ENCODE results near the gene OR10J5. TPM values are rescaled to one million over a fixed set of nuclear protein-coding genes. Genes with fewer than 3 reads are reported as not detected.

The OR10J5 gene, protein sequence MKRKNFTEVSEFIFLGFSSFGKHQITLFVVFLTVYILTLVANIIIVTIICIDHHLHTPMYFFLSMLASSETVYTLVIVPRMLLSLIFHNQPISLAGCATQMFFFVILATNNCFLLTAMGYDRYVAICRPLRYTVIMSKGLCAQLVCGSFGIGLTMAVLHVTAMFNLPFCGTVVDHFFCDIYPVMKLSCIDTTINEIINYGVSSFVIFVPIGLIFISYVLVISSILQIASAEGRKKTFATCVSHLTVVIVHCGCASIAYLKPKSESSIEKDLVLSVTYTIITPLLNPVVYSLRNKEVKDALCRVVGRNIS
- total RNA-seq (not detected), polyA plus RNA-seq (not detected), total RNA-seq (not detected)

DNA sequence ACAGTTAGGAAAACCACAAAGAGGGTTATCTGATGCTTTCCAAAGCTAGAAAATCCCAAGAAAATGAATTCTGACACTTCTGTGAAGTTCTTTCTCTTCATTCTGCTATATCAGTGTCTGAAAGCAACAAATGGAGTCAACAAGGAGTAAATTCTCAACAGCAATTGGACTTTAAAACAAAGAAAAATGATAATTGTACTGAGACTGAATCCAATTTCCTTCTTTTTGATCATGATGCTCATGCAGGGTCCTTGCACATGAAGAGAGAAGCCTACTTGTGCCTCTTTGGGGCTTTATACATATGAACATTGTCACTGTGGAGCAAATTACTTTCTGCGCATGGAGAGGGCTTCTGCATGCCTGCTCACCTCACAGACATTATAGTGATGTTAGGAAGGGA, at the start of gene OR10J5:
OR10J5 (minus strand) TSS at position 101 of the 400 bp plus-strand sequence; CDS start at position 101, 0 bp downstream.
- CTCF ChIA-PET = no interaction called here
- peaks cover 0 to 2% (median 0%) of the 10 kb centered on the region in 5 donors for H3K36me3 Mint-ChIP-seq
- POLR2A ChIA-PET = no interaction called here
- Histone ChIP-seq H3K36me3 (ENCODE audit: control insufficient read depth in 2 of 3, insufficient read depth in 3 of 3, low read length in 3 of 3) (no peaks in the 10 kb centered on the region), H3K4me1 (ENCODE audit: control insufficient read depth in 2 of 2, insufficient read depth in 2 of 2, low read length in 2 of 2) (no peaks in the 10 kb centered on the region), H3K4me3 (ENCODE audit: low read length) (no peak within 1 kb of the TSS), H3K9me3 (ENCODE audit: control insufficient read depth in 2 of 3, low read length in 3 of 3) (no peaks in the 10 kb centered on the region), H3K27ac (ENCODE audit: low read depth, low read length) (no peak within 1 kb of the TSS), H3K27me3 (ENCODE audit: control insufficient read depth in 2 of 2, insufficient read depth in 2 of 2, low read length in 2 of 2) (no peaks in the 10 kb centered on the region)
- no peak within 1 kb of the TSS for H3K4me3 Mint-ChIP-seq
- H3K9me3 Mint-ChIP-seq = peaks cover 0 to 20% (median 4%) of the 10 kb centered on the region in 11 donors
- DNase-seq (no peak), ATAC-seq (no peak)
- peaks cover 0 to 33% (median 29%) of the 10 kb centered on the region in 5 donors for H3K27me3 Mint-ChIP-seq
- H3K27ac Mint-ChIP-seq = no peak within 1 kb of the TSS
- intact Hi-C loops (cut with micrococcal nuclease) = no loop called here
- no peaks in the 10 kb centered on the region for H3K4me1 Mint-ChIP-seq

DNA sequence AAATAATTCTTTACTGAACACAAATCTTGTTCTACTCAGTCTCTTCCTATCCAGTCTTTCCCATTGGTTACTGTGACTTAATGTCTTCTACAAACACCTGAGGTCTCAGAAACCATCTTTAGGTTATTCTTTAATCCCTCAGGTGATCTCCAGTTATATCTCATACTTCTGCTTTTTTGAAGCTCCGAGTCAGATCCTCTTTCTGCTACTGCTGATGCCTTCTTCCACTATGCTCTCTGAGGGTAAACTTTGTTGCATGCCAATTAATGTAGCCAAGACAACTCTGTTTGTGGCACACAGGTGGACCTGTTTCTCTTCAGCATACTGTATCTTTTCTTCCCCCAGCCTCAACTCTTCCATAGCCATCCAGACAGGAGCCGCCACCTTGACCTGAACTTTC, 48.7 kb upstream of the OR10J5 start:
- H3K4me1 Mint-ChIP-seq = no peaks in the 10 kb centered on the region
- intact Hi-C loops (cut with micrococcal nuclease) = no loop called here
- no peaks in the 10 kb centered on the region for H3K4me1 ChIP-seq (ENCODE audit: control insufficient read depth in 2 of 2, insufficient read depth in 2 of 2, low read length in 2 of 2)
- H3K9me3 Mint-ChIP-seq = peaks cover 0 to under 1% (median 0%) of the 10 kb centered on the region in 11 donors
- no peak overlapping the region for H3K4me3 ChIP-seq (ENCODE audit: low read length)
- POLR2A ChIA-PET = no interaction called here
- no peaks in the 10 kb centered on the region for H3K36me3 ChIP-seq (ENCODE audit: control insufficient read depth in 2 of 3, insufficient read depth in 3 of 3, low read length in 3 of 3)
- no peak overlapping the region for H3K27ac Mint-ChIP-seq
- H3K36me3 Mint-ChIP-seq = no peaks in the 10 kb centered on the region
- H3K27me3 ChIP-seq (ENCODE audit: control insufficient read depth in 2 of 2, insufficient read depth in 2 of 2, low read length in 2 of 2) = no peaks in the 10 kb centered on the region
- H3K27ac ChIP-seq (ENCODE audit: low read depth, low read length) = no peak overlapping the region
- H3K4me3 Mint-ChIP-seq = no peak overlapping the region
- CTCF ChIA-PET = no interaction called here
- DNase-seq (no peak), ATAC-seq (no peak)
- peaks cover 0 to 31% (median 30%) of the 10 kb centered on the region in 5 donors for H3K27me3 Mint-ChIP-seq
- no peaks in the 10 kb centered on the region for H3K9me3 ChIP-seq (ENCODE audit: control insufficient read depth in 2 of 3, low read length in 3 of 3)

DNA sequence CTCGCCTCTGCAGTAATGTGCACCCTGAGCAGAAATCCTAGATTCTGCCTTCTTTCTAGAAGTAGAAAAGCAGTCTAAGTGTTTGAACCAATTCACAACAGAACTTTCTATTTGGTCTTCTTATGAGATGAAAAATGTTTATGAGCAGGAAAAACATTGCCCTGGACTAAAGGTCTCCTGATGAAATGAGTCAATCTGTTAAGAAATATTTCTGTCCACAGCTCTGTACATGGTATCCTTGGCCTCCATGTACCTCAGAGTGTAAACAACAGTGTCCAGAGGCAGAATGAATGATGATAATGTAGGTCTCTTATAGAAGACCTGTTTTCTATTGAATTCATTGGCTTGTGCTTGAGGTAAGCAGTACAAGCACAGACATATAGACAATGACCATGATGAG, 45.6 kb upstream of the OR10J5 start:
- Histone ChIP-seq H3K4me1 (ENCODE audit: control insufficient read depth in 2 of 2, insufficient read depth in 2 of 2, low read length in 2 of 2) (no peaks in the 10 kb centered on the region), H3K36me3 (ENCODE audit: control insufficient read depth in 2 of 3, insufficient read depth in 3 of 3, low read length in 3 of 3) (no peaks in the 10 kb centered on the region), H3K27ac (ENCODE audit: low read depth, low read length) (no peak overlapping the region), H3K27me3 (ENCODE audit: control insufficient read depth in 2 of 2, insufficient read depth in 2 of 2, low read length in 2 of 2) (no peaks in the 10 kb centered on the region), H3K9me3 (ENCODE audit: control insufficient read depth in 2 of 3, low read length in 3 of 3) (no peaks in the 10 kb centered on the region), H3K4me3 (ENCODE audit: low read length) (no peak overlapping the region)
- H3K27ac Mint-ChIP-seq = no peak overlapping the region
- ChIA-PET POLR2A (no interaction called here), CTCF (no interaction called here)
- H3K36me3 Mint-ChIP-seq = no peaks in the 10 kb centered on the region
- peaks cover 0 to 46% (median 30%) of the 10 kb centered on the region in 5 donors for H3K27me3 Mint-ChIP-seq
- DNase-seq = no peak
- ATAC-seq = no peak
- intact Hi-C loops (cut with micrococcal nuclease) = no loop called here
- H3K4me3 Mint-ChIP-seq = no peak overlapping the region
- H3K9me3 Mint-ChIP-seq = peaks cover 0 to 3% (median 0%) of the 10 kb centered on the region in 11 donors
- no peaks in the 10 kb centered on the region for H3K4me1 Mint-ChIP-seq

DNA sequence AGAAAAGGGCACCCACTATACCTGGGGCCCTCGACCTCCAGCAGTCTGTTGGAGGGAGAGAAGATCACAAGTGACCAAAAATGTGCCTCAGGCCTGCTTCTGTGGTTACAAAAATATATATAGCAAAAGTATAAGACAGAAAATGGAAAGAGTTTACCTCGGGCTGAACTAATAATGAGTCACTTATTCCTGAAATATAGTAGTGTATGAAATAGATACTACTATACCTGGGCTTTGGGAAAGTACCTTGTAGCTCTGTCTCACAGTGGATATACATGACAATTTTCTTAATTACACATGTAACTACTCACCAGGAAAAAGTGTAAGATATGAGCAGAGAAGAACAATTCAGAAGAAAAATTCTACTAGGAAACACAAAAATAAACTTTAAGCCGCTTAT, 44.5 kb upstream of the OR10J5 start:
- ATAC-seq = no peak
- Histone ChIP-seq H3K36me3 (ENCODE audit: control insufficient read depth in 2 of 3, insufficient read depth in 3 of 3, low read length in 3 of 3) (no peaks in the 10 kb centered on the region), H3K4me3 (ENCODE audit: low read length) (no peak overlapping the region), H3K27ac (ENCODE audit: low read depth, low read length) (no peak overlapping the region), H3K27me3 (ENCODE audit: control insufficient read depth in 2 of 2, insufficient read depth in 2 of 2, low read length in 2 of 2) (no peaks in the 10 kb centered on the region), H3K4me1 (ENCODE audit: control insufficient read depth in 2 of 2, insufficient read depth in 2 of 2, low read length in 2 of 2) (no peaks in the 10 kb centered on the region), H3K9me3 (ENCODE audit: control insufficient read depth in 2 of 3, low read length in 3 of 3) (no peaks in the 10 kb centered on the region)
- no peak for DNase-seq
- no peaks in the 10 kb centered on the region for H3K4me1 Mint-ChIP-seq
- CTCF ChIA-PET = no interaction called here
- H3K27ac Mint-ChIP-seq = no peak overlapping the region
- H3K27me3 Mint-ChIP-seq = peaks cover 0 to 46% (median 36%) of the 10 kb centered on the region in 5 donors
- no peaks in the 10 kb centered on the region for H3K36me3 Mint-ChIP-seq
- intact Hi-C loops (cut with micrococcal nuclease) = no loop called here
- peaks cover 0 to 3% (median 0%) of the 10 kb centered on the region in 11 donors for H3K9me3 Mint-ChIP-seq
- no peak overlapping the region for H3K4me3 Mint-ChIP-seq
- POLR2A ChIA-PET = no interaction called here

DNA sequence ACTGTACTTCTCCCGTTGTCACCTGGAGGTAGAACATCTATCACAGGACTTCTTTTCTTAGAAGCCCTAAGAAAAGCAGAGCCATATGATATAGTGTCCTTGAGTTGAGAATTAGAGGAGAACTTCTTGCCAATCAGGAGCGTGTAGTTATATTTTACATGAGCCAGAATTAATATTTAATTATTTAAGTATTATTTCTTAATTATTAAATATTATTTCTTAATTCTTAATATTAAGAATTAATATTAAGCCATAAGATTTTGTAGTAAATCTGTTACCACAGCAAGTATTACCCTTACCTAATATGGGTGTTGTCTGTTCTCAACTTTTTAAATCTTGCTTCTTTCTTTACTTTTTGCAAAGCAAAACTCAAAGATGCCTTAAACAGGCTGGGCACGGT, 41.6 kb upstream of the OR10J5 start:
- ChIA-PET POLR2A (no interaction called here), CTCF (no interaction called here)
- Mint-ChIP-seq H3K27me3 (peaks cover 0 to 45% (median 29%) of the 10 kb centered on the region in 5 donors), H3K27ac (no peak overlapping the region), H3K9me3 (peaks cover 0 to 11% (median 2%) of the 10 kb centered on the region in 11 donors), H3K4me1 (no peaks in the 10 kb centered on the region), H3K4me3 (no peak overlapping the region), H3K36me3 (peaks cover 0 to 3% (median 0%) of the 10 kb centered on the region in 5 donors)
- no peak overlapping the region for H3K4me3 ChIP-seq (ENCODE audit: low read length)
- no peak for DNase-seq
- H3K27me3 ChIP-seq (ENCODE audit: control insufficient read depth in 2 of 2, insufficient read depth in 2 of 2, low read length in 2 of 2) = no peaks in the 10 kb centered on the region
- intact Hi-C loops (cut with micrococcal nuclease) = no loop called here
- no peaks in the 10 kb centered on the region for H3K9me3 ChIP-seq (ENCODE audit: control insufficient read depth in 2 of 3, low read length in 3 of 3)
- no peaks in the 10 kb centered on the region for H3K4me1 ChIP-seq (ENCODE audit: control insufficient read depth in 2 of 2, insufficient read depth in 2 of 2, low read length in 2 of 2)
- H3K36me3 ChIP-seq (ENCODE audit: control insufficient read depth in 2 of 3, insufficient read depth in 3 of 3, low read length in 3 of 3) = no peaks in the 10 kb centered on the region
- no peak overlapping the region for H3K27ac ChIP-seq (ENCODE audit: low read depth, low read length)
- ATAC-seq = no peak

DNA sequence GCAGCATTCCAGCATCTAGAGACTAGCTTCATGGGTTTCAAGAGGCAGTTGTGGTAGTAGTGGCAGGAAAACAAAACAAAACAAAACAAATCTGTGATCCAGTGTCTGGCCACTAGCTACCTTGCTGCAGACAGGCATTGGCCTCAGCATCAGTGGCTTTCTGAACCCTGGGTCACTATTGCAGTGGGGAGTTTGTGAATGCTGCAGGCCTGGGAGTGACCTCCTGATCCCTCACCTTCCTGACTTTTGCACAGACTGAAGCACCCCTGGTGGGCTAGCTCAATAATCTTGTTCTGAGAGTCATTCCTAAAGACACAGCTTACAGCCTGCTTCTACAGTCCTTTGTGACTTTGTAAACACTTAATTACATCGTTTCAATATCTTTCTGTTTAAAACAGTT, 26.9 kb upstream of the OR10J5 start:
- ChIA-PET CTCF (no interaction called here), POLR2A (no interaction called here)
- peaks cover 0 to 27% (median 20%) of the 10 kb centered on the region in 5 donors for H3K27me3 Mint-ChIP-seq
- DNase-seq = no peak
- H3K27ac ChIP-seq (ENCODE audit: low read depth, low read length) = no peak overlapping the region
- ATAC-seq = no peak
- no peaks in the 10 kb centered on the region for H3K36me3 ChIP-seq (ENCODE audit: control insufficient read depth in 2 of 3, insufficient read depth in 3 of 3, low read length in 3 of 3)
- no peaks in the 10 kb centered on the region for H3K4me1 Mint-ChIP-seq
- intact Hi-C loops (cut with micrococcal nuclease) = no loop called here
- H3K4me3 ChIP-seq (ENCODE audit: low read length) = no peak overlapping the region
- H3K9me3 ChIP-seq (ENCODE audit: control insufficient read depth in 2 of 3, low read length in 3 of 3) = no peaks in the 10 kb centered on the region
- peaks cover 0 to 7% (median 0%) of the 10 kb centered on the region in 11 donors for H3K9me3 Mint-ChIP-seq
- no peaks in the 10 kb centered on the region for H3K36me3 Mint-ChIP-seq
- H3K27me3 ChIP-seq (ENCODE audit: control insufficient read depth in 2 of 2, insufficient read depth in 2 of 2, low read length in 2 of 2) = no peaks in the 10 kb centered on the region
- no peaks in the 10 kb centered on the region for H3K4me1 ChIP-seq (ENCODE audit: control insufficient read depth in 2 of 2, insufficient read depth in 2 of 2, low read length in 2 of 2)
- no peak overlapping the region for H3K4me3 Mint-ChIP-seq
- no peak overlapping the region for H3K27ac Mint-ChIP-seq

DNA sequence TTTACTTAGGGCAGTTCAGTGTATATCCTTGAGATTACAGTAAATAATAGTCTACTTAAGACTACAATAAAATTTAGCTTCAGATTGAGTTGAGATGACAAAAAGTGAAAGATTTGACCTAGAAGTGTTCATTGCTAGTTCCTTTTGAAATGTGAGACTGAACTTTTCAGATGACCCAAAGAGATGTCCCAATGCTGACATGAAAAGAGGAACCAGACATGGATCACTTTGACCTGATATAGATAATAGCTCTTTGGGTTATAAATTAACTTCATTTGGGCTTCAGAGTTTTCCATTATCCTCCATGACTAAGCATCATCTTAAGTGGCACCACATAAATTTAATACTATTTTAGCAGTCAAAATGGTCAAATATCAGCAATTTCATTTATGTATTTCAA, 25.7 kb upstream of the OR10J5 start:
- Mint-ChIP-seq H3K4me1 (no peaks in the 10 kb centered on the region), H3K4me3 (no peak overlapping the region), H3K9me3 (peaks cover 0 to 6% (median 0%) of the 10 kb centered on the region in 11 donors), H3K27me3 (peaks cover 0 to 25% (median 20%) of the 10 kb centered on the region in 5 donors), H3K27ac (no peak overlapping the region), H3K36me3 (no peaks in the 10 kb centered on the region)
- no peak overlapping the region for H3K27ac ChIP-seq (ENCODE audit: low read depth, low read length)
- no peak overlapping the region for H3K4me3 ChIP-seq (ENCODE audit: low read length)
- intact Hi-C loops (cut with micrococcal nuclease) = no loop called here
- ChIA-PET CTCF (no interaction called here), POLR2A (no interaction called here)
- H3K27me3 ChIP-seq (ENCODE audit: control insufficient read depth in 2 of 2, insufficient read depth in 2 of 2, low read length in 2 of 2) = no peaks in the 10 kb centered on the region
- H3K36me3 ChIP-seq (ENCODE audit: control insufficient read depth in 2 of 3, insufficient read depth in 3 of 3, low read length in 3 of 3) = no peaks in the 10 kb centered on the region
- ATAC-seq (no peak), DNase-seq (no peak)
- no peaks in the 10 kb centered on the region for H3K4me1 ChIP-seq (ENCODE audit: control insufficient read depth in 2 of 2, insufficient read depth in 2 of 2, low read length in 2 of 2)
- H3K9me3 ChIP-seq (ENCODE audit: control insufficient read depth in 2 of 3, low read length in 3 of 3) = no peaks in the 10 kb centered on the region
